GM21786 (cell line): ENCODE results near the gene PDE10A.

ENCODE experiments used
- ATAC-seq: cut with Tn5 transposase; IDR thresholded peaks from one replicate; pipeline ENCODE4 v1.9.1; 2021; ENCODE audit not compliant: unreplicated experiment

Gene PDE10A

DNA sequence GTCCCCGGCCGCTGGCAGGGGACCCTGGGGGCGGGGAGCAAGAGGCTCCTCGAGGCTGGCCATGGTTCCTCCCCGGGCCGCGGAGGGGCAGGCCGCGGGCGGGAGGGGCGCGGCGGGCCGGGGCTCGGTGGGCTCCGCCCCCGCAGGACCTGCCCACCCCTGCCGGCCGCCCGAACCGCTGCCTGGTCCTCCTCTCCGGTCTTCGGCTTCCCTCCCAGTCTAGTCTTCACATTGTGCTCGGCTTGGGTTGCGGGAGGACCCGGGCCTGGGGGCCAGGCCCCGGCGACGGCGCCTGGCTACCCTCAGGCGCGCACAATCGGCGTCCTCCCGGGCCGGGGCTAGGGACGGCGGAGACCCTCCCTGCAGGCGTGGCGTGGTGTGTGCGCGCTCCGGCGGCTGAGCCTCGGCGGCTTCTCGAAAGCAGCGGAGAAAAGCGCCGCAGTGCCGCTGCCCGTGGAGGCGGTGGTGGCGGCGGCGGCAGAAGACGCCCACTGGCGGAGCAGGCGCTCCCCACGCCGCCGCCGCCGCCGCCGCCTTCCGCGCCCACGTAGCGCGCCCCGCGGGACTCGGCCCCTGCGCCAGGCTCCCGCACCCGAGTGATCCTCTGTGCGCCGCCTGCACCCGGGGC lies at the start of gene PDE10A:
Gene PDE10A (minus strand): TSS at position 493 of the 628 bp plus-strand sequence. CDS start 430 bp downstream, at position 63.
- ATAC-seq, result no peak

DNA sequence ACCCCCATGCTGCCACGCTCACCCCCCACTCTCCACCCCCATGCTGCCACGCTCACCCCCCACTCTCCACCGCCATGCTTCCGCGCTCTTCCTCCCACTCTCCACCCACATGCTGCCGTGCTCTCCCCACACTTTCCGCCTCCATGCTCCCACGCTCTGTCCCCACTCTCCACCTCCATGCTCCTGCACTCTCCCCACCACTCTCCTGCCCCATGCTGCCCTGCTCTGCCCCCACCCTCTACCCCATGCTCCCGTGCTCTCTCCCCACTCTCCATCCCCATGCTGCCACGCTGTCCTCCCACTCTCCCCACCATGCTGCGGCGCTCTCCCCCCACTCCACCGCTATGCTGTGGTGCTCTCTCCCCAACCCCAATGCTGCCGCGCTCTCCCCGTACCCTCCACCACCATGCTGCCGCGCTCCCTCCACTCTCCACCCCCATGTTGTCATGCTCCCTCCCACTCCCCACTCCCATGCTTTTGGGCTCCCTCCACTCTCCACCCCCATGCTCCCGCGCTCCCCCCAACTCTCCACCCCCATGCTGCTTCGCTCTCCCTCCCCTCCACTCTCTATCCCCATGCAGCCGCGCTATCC lies 46.0 kb upstream of the PDE10A start:
- no peak for ATAC-seq

DNA sequence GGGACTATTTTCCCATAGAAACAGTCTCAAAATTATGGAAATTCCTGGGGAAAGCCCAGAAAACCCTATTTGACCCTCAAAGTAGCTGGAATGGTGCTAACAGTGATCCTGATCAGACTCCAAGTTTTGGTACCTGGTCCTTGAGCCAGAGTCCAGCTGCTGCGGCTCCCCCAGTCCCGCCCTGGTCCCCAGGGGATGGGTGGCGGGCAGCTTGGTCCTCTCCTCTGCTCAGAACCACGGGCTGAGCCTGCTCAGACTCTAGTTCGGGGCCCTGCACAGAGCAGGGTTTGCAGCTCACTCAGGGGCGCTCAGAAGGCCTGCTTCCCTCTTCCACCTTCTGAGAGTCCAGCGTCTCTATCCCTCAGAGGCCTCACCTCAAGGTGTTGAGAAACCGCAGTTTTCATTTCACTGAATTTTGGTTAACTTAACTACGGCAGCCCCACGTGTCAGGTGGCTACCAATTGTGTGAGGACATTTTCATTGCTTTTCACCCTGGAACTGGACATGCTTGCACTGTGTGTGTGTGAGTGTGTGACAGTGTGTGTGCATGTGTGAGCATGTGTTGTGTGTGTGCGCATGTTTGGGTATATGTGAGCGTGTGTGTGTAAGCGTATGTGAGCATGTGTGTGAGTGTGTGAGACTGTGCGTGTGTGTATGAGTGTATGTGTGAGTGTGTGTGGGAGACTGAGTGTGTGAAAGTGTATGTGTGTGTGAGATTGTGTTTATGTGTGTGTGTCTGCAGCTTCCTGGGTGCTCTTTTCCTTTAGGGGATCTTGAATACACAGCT lies 44.2 kb upstream of the PDE10A start:
- no peak for ATAC-seq

GRCh38 chr6:165705941-165706340 lies 42.9 kb upstream of the PDE10A start:
- no peak for ATAC-seq

DNA sequence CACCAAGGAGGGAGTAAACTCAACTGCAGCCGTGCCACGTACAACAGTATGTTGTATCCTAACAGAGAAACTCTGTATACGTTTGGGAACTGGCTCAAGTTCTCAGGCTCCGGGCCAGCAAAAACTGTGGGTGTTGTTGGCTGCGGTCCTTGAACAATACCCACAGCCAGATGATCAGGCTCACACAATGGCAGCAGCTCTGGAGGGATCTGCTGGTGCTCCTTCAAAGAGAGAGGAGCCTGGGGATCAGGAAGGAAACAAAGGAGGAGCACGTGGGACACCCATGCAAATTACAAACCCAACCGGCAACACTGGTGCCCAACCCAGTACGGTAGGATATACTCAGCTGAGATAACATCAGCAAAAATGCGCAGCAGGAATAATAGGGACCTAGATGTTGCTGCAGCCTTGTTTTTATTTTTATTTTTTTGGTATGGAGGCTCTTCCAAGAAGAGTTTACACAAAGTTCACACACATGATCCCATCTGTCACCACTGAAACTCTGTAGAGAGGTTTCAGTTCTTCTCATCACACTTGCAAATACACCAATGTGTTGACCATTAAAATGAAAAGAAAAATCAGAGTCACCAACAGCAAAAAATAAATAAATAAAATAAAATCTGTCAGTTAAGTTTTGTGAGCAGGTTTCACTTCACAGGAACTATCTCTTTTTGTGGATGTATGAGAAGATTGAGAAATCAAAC lies 41.2 kb upstream of the PDE10A start:
- peak; percentile 45 for ATAC-seq

DNA sequence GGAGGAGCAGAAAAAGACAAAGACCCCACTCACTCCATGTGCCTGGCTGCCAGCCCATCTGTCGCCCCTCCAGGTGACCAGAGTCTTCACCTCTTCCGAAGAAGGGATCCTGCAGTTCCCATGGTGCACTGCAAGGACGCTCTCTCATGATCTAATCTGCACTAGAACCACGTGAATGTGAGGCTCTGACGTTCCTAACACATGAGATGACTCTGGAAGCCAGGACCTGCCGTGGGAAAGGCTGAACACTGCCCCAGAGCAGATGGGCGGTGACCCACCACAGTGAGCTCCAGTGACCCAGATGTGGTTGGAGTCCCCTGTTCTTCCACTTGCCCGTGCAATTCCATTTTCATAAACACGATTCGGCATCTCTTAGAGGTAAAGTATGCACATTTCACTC lies 39.6 kb upstream of the PDE10A start:
- ATAC-seq, result no peak

DNA sequence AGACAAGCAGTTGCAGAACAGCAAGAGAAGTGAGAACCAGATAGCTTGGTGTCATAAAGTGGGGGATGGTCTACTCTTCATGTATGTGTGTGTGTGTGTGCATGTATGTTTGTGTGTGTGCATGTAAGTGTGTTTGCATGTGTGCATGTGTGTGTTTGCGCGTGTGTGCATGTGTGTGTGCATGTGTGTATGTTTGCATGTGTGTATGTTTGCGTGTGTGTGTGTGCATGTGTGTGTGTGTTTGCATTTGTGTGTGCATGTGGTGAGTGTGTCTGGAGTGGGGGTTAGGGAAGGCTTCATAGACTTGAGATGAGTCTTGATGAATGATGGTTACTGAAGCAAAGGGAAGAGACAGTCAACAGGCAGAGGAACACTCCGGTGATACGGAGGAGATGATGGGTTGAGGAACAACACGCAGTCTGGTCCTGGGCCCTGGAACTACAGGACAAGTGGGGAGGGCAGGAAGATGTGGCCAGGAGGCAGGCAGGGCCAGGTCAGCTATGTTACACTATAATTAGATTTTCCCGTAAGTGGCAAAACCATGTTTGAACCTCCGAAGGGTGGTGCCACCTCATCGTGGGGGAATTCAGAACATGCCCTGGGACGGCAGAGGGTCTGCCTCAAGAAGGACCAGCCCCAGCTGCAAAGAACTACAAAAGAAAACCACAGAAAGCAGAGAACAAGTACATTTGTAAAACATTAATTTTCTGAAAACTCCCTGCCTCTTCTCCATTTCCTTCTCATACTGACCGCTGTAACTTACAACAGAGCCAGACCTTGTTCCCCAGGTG lies 38.7 kb upstream of the PDE10A start:
- peak; percentile 74 for ATAC-seq

- ATAC-seq, result no peak
Observed at GRCh38 chr6:165701005-165701404, 38.0 kb upstream of the PDE10A start.

- no peak for ATAC-seq
Observed at GRCh38 chr6:165698868-165699267, 35.8 kb upstream of the PDE10A start.

GRCh38 chr6:165697171-165697570 lies 34.1 kb upstream of the PDE10A start:
- ATAC-seq, result no peak

DNA sequence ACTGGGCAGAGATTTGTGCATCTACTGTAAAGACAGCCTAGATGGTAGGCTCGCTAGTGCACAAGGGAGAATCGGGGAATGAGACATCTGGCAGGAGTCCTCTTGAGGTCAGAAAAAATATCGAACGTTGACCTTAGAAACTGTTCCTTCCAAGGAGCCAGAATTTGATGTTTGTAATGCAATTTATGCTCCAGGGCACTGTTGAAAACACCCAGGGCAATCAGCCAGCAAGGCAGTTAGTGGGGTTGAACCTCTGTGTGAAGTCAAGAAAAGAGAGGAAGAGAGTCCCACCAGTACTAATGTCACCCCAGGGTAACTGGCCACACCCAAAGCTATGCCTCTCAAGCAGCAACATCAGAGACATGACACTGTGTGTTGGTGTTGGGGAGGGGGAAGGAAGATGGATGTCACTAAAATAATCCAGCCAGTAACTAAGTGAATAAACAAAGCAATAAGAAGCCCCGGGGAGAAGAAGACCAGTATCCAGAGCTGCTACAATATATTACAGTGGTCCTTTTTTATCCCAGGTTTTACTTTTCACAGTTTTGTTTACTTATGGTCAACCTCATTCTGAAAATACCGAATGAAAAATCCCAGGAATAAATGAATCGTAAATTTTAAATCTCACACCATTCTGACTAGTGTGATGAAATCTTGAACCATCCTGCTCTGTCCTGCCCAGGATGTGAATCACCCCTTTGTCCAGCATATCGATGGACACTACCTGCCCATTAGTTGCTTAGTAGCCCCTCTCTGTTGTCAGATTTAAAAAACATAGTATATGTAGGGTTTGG lies 32.9 kb upstream of the PDE10A start:
- no peak for ATAC-seq

DNA sequence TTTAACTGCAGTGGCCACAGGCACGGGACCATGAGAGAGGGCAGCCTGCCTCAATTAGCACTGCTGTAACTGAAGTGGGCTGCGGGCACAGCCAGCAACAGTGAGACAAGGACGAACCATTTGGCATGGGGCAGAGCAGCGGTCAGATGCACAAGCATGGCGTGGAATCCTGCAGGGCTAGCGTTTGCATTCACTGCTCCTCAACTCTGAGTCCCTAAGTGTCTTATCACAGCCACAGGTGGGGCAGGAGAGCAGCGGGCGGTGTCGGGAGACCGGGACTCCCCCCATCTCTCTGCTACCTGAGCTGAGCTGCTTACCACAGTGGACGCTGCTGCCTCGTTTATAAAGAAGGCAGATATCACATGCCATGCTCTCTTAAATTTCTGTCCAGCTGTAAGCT lies 31.3 kb upstream of the PDE10A start:
- no peak for ATAC-seq

GRCh38 chr6:165692106-165692653 lies 29.1 kb upstream of the PDE10A start:
- no peak for ATAC-seq

DNA sequence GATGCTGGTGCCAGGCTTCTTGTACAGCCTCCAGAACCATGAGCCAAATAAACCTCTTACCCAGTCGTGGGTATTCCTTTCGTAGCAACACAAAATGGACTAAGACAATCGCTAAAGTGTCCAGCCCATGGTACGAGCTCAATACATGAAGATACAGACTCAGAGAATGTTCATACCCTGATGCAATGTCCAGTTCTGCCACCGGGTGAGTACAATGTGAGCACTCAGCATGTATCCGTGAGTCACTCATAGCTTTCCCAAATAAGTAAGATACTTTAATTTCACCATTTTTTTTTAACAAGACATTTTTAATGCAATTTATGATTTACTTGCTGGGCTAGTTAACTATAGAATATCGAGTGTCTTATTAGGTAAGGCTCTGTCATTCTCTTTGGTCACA lies 26.7 kb upstream of the PDE10A start:
- no peak for ATAC-seq

DNA sequence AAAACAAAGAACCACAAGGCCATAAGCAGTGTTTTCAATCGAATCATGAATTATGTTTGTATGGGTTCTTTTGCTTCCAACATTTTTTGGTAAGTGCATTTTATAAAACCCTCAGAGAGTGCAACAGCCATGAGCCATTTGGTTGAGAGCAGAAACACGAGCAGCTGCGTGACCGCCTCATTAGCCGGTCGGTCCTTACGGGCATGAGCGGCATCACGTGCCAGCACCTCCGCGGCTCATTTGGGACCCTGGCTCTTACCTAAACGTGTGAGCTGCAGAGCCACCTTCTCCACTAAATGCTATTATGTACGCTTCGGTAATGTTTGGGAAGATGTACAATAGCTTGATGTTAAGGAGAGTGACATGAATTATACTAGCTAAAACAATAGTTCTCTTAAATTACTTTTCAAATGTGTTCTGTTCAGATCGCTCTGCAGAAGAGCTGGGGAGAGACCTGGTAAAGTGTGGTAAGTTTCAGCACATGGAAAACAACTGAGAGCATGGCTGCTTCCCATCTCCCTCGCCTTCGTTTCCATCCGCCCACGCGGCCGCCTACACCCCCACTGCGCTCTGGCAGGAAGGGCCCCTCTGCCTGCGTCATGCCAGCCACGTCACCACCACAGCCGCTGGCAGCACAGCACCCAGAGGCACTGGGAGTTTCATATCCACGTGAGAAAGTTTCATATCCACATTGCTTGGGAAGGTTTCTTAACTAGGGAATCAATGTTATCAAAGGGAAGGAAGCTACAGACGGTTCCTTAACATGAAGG lies 23.7 kb upstream of the PDE10A start:
- ATAC-seq, result no peak

- no peak for ATAC-seq
Observed at GRCh38 chr6:165685302-165685701, 22.3 kb upstream of the PDE10A start.

DNA sequence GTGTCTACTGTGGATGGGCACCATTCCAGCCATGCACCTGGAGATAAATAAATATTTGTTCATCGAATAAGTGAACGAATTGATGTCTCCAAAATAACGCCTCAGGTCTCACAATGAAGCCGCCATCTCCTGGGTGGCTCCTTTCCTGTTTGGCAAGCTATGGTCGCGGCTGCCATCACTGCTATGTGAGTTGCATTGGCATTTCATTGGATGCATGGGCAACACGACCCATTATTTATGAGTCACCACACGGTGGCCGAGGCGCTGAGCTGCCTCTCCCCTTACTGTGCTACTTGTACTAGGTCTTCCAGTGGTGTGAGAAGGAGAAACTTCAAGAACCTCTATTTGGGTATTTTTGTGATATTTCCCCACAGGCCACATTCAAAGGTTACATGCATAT lies 21.3 kb upstream of the PDE10A start:
- no peak for ATAC-seq

GRCh38 chr6:165680975-165681374 lies 17.9 kb upstream of the PDE10A start:
- ATAC-seq, result no peak

GRCh38 chr6:165679326-165679725 lies 16.3 kb upstream of the PDE10A start:
- no peak for ATAC-seq
